D721Med (cell line): ENCODE data around the gene TCEAL3.
A peak's percentile ranks its signal among the peaks of the same experiment; 100 is the strongest.

Experiments
- DNase-seq: peaks from one replicate; pipeline ENCODE4 v3.0.0; 2011; ENCODE audit warnings: low spot score; ENCODE audit not compliant: insufficient read length
- FAIRE-seq: peaks from 2 replicates; lab custom pipeline; 2011; peaks lifted over from hg19 to GRCh38; lab: Jason Lieb, UNC
- CTCF ChIP-seq: IDR thresholded peaks from 2 replicates; pipeline ENCODE4 v1.5.1; 2012; ENCODE audit warnings: mild to moderate bottlenecking, control low read depth; ENCODE audit not compliant: insufficient read depth; ENCODE audit errors: missing control alignments

The TCEAL3 gene

GRCh38 chrX:103607364-103608305 lies at the start of gene TCEAL3:
TSS of gene TCEAL3 (plus strand) at chrX:103607963. CDS start at chrX:103609065, 1,102 bp downstream.
- no peak for TF ChIP-seq CTCF
- FAIRE-seq = no peak
- peak; percentile 19 for DNase-seq

GRCh38 chrX:103560256-103560655 lies 47.5 kb upstream of the TCEAL3 start:
- TF ChIP-seq CTCF = no peak
- FAIRE-seq (no peak), DNase-seq (no peak)

- no peak for DNase-seq
- TF ChIP-seq CTCF = no peak
- FAIRE-seq = no peak
These were observed 45.0 kb upstream of the TCEAL3 start for GRCh38 chrX:103562801-103563200.

- DNase-seq (no peak), FAIRE-seq (no peak)
- TF ChIP-seq CTCF = no peak
These were observed 42.6 kb upstream of the TCEAL3 start for GRCh38 chrX:103565197-103565596.

- no peak for DNase-seq
- FAIRE-seq = no peak
- TF ChIP-seq CTCF = no peak
These were observed 42.0 kb upstream of the TCEAL3 start for GRCh38 chrX:103565752-103566151.

- no peak for FAIRE-seq
- DNase-seq = no peak
- no peak for TF ChIP-seq CTCF
These were observed 36.6 kb upstream of the TCEAL3 start for GRCh38 chrX:103571121-103571520.

- no peak for TF ChIP-seq CTCF
- DNase-seq (no peak), FAIRE-seq (no peak)
These were observed 36.0 kb upstream of the TCEAL3 start for GRCh38 chrX:103571726-103572125.
